Activated CD8-positive, alpha-beta memory T cell treated with anti-CD3 and anti-CD28 coated beads, Interleukin-2, amount 50 U/mL, for 24 hours (primary cell): ENCODE results near the gene POLG2.
"Not testable (repeated sequence)": the region's sequence is repeated elsewhere in the genome, so short reads cannot be mapped to it uniquely, and the experiment has no call there.

Experiments used
- DNase-seq: peaks from one replicate; pipeline ENCODE4 v3.0.0-alpha.2; 2020; ENCODE audit errors: extremely low read depth

The POLG2 gene

GRCh38 chr17:64441772-64442540 is 54.9 kb downstream of the POLG2 start:
- no peak for DNase-seq

GRCh38 chr17:64439956-64440355 is 56.9 kb downstream of the POLG2 start:
- no peak for DNase-seq

- DNase-seq, result not testable (repeated sequence)
Measured at GRCh38 chr17:64439521-64439920, 57.3 kb downstream of the POLG2 start.

- DNase-seq, result no peak
Measured at GRCh38 chr17:64437944-64438525, 58.8 kb downstream of the POLG2 start.

- no peak for DNase-seq
Measured at GRCh38 chr17:64431534-64431933, 65.3 kb downstream of the POLG2 start.

GRCh38 chr17:64430036-64430435 is 66.8 kb downstream of the POLG2 start:
- not testable (repeated sequence) for DNase-seq

- no peak for DNase-seq
Measured at GRCh38 chr17:64428406-64428805, 68.4 kb downstream of the POLG2 start.
